B cell (primary cell): ENCODE measurements around the gene ADAMTS12. TPM values are rescaled to one million over a fixed set of nuclear protein-coding genes. Genes with fewer than 3 reads are reported as not detected.

Experiments
- ATAC-seq: fragments of 200-7000 bp; cut with Tn5 transposase; one replicate; pipeline ENCODE4 v1.10.0; 2021; ENCODE audit warnings: low read depth, mild to moderate bottlenecking, moderate number of reproducible peaks, moderate library complexity
- CTCF ChIA-PET: fragments of 350-600 bp; sonication (Branson Sonifier 250); formaldehyde crosslinking; loops from one replicate; lab custom pipeline; 2021; ENCODE audit warnings: antibody characterized with exemption, inconsistent platforms; lab: Charles Lee
- POLR2A ChIA-PET: fragments of 350-600 bp; sonication (Branson Sonifier 250); formaldehyde crosslinking; loops from one replicate; lab custom pipeline; 2021; ENCODE audit warnings: antibody characterized with exemption; lab: Charles Lee
- DNase-seq: peaks from one replicate; pipeline ENCODE4 v3.0.0; 2013
- H2AFZ ChIP-seq: 2 replicates; pipeline ENCODE4 v1.6.1; 2012; ENCODE audit warnings: mild to moderate bottlenecking, low read depth, low read length; ENCODE audit not compliant: insufficient read depth, poor library complexity, severe bottlenecking
- H3K27ac ChIP-seq, 2 donors: 1 replicate in 1 of 2; 2 replicates in 1 of 2; pipeline ENCODE4 v1.5.1; 2012 to 2013; ENCODE audit warnings: low read length in 2 of 2, mild to moderate bottlenecking in 2 of 2, moderate library complexity in 1 of 2
- H3K27me3 ChIP-seq, 4 experiments: fragments of 200-600 bp in 1 of 4; sonication (generic) in 1 of 4; replicated peaks in 1 of 4; 1 replicate in 2 of 4; 2 replicates in 2 of 4; pipeline versions ENCODE4 v1.6.1 to v1.7.0; 2013 to 2016; ENCODE audit warnings: low read length in 3 of 4, mild to moderate bottlenecking in 2 of 4, mixed read lengths in 1 of 4, moderate library complexity in 1 of 4; ENCODE audit not compliant: insufficient read depth in 4 of 4, control insufficient read depth in 3 of 4; ENCODE audit errors: control extremely low read depth in 1 of 4
- H3K36me3 ChIP-seq, 2 experiments: replicated peaks in 1 of 2; 1 replicate in 1 of 2; 2 replicates in 1 of 2; pipeline versions ENCODE4 v1.6.1 to v1.7.1; 2013; ENCODE audit warnings: low read length in 1 of 2; ENCODE audit not compliant: insufficient read depth in 2 of 2, control insufficient read depth in 1 of 2; ENCODE audit errors: control extremely low read depth in 1 of 2, extremely low read depth in 1 of 2
- H3K4me1 ChIP-seq, 2 donors: fragments of 200-600 bp in 1 of 2; sonication (generic) in 1 of 2; 1 replicate in 1 of 2; 2 replicates in 1 of 2; pipeline versions ENCODE4 v1.5.1 to v1.6.1; 2013 to 2017; ENCODE audit warnings: low read length in 2 of 2; ENCODE audit not compliant: control insufficient read depth in 2 of 2, insufficient read depth in 2 of 2
- H3K4me2 ChIP-seq: replicated peaks from 2 replicates; pipeline ENCODE3; 2012; ENCODE audit warnings: mild to moderate bottlenecking, low read depth, low read length; ENCODE audit not compliant: poor library complexity, severe bottlenecking
- H3K4me3 ChIP-seq, 5 experiments: fragments of 200-600 bp in 1 of 5; sonication (generic) in 1 of 5; 1 replicate in 3 of 5; 2 replicates in 2 of 5; pipeline versions ENCODE4 v1.5.1 to v1.7.0; 2011 to 2016; ENCODE audit warnings: low read length in 4 of 5, mild to moderate bottlenecking in 4 of 5, low read depth in 2 of 5, control low read depth in 1 of 5, moderate library complexity in 1 of 5; ENCODE audit not compliant: insufficient read depth in 1 of 5; ENCODE audit errors: control extremely low read depth in 1 of 5, extremely low read depth in 1 of 5
- H3K79me2 ChIP-seq: fragments of 200-600 bp; sonication (generic); one replicate; pipeline ENCODE4 v1.6.0; 2016; ENCODE audit warnings: low read length; ENCODE audit not compliant: control insufficient read depth, insufficient read depth
- H3K9ac ChIP-seq: fragments of 200-600 bp; sonication (generic); 2 replicates; pipeline ENCODE4 v1.6.1; 2017; ENCODE audit warnings: mild to moderate bottlenecking, low read length, moderate library complexity
- H3K9me3 ChIP-seq, 3 donors: one replicate each; pipeline versions ENCODE4 v1.6.1 to v1.7.1; 2013; ENCODE audit warnings: low read length in 2 of 3; ENCODE audit not compliant: control insufficient read depth in 2 of 3, insufficient read depth in 1 of 3; ENCODE audit errors: control extremely low read depth in 1 of 3
- H4K20me1 ChIP-seq: 2 replicates; pipeline ENCODE4 v1.6.0; 2012; ENCODE audit warnings: mild to moderate bottlenecking, low read length; ENCODE audit not compliant: insufficient read depth, control insufficient read depth, poor library complexity, severe bottlenecking
- H3K27ac Mint-ChIP-seq: one replicate; pipeline ENCODE4 v1.8.0; 2021; ENCODE audit warnings: mixed read lengths
- H3K27me3 Mint-ChIP-seq: one replicate; pipeline ENCODE4 v1.8.0; 2021; ENCODE audit warnings: mixed read lengths
- H3K4me1 Mint-ChIP-seq: one replicate; pipeline ENCODE4 v1.8.0; 2021; ENCODE audit warnings: mixed read lengths
- H3K4me3 Mint-ChIP-seq: one replicate; pipeline ENCODE4 v1.8.0; 2021; ENCODE audit warnings: mixed read lengths
- H3K9me3 Mint-ChIP-seq: one replicate; pipeline ENCODE4 v1.8.0; 2022; ENCODE audit warnings: mixed read lengths; ENCODE audit not compliant: insufficient read depth
- EZH2 ChIP-seq: IDR thresholded peaks from 2 replicates; pipeline ENCODE4 v1.6.1; 2012; ENCODE audit warnings: borderline replicate concordance, low read depth, mild to moderate bottlenecking, moderate library complexity, low read length; ENCODE audit not compliant: insufficient read depth, poor library complexity, severe bottlenecking
- WGBS: methylation state at CpG from one replicate; pipeline ENCODE4 v1.1.5; 2013; ENCODE audit warnings: missing lambda C conversion rate; ENCODE audit not compliant: insufficient coverage; 5-methylcytosine and 5-hydroxymethylcytosine counted together
- intact Hi-C: fragments of 100-400 bp; cut with micrococcal nuclease; formaldehyde crosslinking; loops from one replicate; pipeline ENCODE4 v1.10.0; 2022
- polyA plus RNA-seq: library from polyadenylated mRNA; depleted of rRNA; stranded (reverse); fragments of >200 nt; gene quantifications from 2 replicates; pipeline ENCODE4 v1.2.3, GENCODE V29; 2012
- total RNA-seq, 2 donors: library from RNA; stranded (reverse); fragments of 120-200 nt in 1 of 2; gene quantifications; 1 replicate in 1 of 2; 2 replicates in 1 of 2; pipeline versions ENCODE4 v1.2.3 to v1.2.4, GENCODE V29; 2013 to 2022
- TF ChIP-seq, protein P1 (sequence below): fragments of 200-600 bp; IDR thresholded peaks from one replicate; pipeline ENCODE4 v1.8.0; 2022; ENCODE audit warnings: antibody characterized with exemption, mild to moderate bottlenecking

Gene ADAMTS12
- total and polyA plus RNA-seq, 2 donors (not counting 1 experiment from before 2014, with no cell fraction given): not detected

DNA sequence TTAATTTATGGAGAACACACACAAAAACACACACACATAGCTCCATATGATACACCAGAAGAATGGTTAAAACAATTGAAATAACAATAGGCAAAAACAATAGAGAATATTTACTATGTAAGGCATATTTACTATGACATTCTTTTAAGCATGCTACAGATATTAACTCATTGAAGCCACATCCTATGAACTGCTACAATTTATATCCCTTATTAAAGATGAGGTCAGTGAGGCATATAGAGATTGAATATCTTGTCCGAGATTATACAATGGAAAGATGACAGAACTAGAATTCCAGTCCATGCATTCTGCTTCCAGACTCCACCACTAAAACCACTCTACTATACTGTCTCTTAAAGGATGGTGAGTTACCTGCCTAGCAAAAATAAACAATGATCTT lies 60.7 kb downstream of the ADAMTS12 start:
- Histone ChIP-seq H3K36me3 (no peaks in the 10 kb centered on the region), H3K9ac (no peak overlapping the region), H3K27me3 (peaks cover 0 to 4% (median 0%) of the 10 kb centered on the region in 4 experiments), H2AFZ (no peak overlapping the region), H4K20me1 (no peaks in the 10 kb centered on the region), H3K79me2 (no peaks in the 10 kb centered on the region), H3K4me1 (no peaks in the 10 kb centered on the region), H3K4me2 (no peak overlapping the region), H3K27ac (no peak overlapping the region), H3K4me3 (no peak overlapping the region), H3K9me3 (no peaks in the 10 kb centered on the region)
- Mint-ChIP-seq H3K4me3 (no peak overlapping the region), H3K27me3 (peaks cover 14% of the 10 kb centered on the region), H3K9me3 (no peaks in the 10 kb centered on the region), H3K27ac (no peak overlapping the region), H3K4me1 (no peaks in the 10 kb centered on the region)
- DNase-seq (no peak), ATAC-seq (no peak)
- intact Hi-C loops: no loop called here
- no CpG with 5 or more reads among the region's 1 CpG for WGBS
- POLR2A ChIA-PET: no interaction called here
- TF ChIP-seq, protein P1, sequence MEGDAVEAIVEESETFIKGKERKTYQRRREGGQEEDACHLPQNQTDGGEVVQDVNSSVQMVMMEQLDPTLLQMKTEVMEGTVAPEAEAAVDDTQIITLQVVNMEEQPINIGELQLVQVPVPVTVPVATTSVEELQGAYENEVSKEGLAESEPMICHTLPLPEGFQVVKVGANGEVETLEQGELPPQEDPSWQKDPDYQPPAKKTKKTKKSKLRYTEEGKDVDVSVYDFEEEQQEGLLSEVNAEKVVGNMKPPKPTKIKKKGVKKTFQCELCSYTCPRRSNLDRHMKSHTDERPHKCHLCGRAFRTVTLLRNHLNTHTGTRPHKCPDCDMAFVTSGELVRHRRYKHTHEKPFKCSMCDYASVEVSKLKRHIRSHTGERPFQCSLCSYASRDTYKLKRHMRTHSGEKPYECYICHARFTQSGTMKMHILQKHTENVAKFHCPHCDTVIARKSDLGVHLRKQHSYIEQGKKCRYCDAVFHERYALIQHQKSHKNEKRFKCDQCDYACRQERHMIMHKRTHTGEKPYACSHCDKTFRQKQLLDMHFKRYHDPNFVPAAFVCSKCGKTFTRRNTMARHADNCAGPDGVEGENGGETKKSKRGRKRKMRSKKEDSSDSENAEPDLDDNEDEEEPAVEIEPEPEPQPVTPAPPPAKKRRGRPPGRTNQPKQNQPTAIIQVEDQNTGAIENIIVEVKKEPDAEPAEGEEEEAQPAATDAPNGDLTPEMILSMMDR: no peak
- no peak for TF ChIP-seq EZH2
- CTCF ChIA-PET: no interaction called here

DNA sequence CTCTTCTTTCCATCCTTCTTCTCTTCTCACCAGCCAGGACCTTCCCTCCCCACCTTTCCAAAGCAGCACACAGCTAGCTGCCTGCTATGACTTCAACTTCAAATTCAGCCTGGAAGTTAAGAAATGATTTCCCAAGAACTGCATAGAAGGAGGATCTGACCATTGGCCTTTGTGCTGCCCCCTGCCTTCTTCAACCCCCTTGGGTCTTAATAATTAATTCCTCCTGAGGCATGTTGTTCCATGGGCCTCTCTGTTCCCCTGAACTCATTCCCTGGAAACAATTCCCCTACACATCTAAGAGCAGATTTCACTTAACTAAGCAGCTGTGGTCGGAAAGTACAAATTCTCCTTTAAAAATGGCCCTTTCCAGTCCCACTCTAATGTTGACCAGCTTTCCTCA lies 62.4 kb downstream of the ADAMTS12 start:
- H3K9ac ChIP-seq: no peak overlapping the region
- H3K4me3 ChIP-seq: no peak overlapping the region
- no peak for DNase-seq
- Mint-ChIP-seq H3K4me1 (peaks cover under 1% of the 10 kb centered on the region), H3K27ac (no peak overlapping the region), H3K27me3 (peaks cover 17% of the 10 kb centered on the region), H3K4me3 (no peak overlapping the region), H3K9me3 (no peaks in the 10 kb centered on the region)
- H3K79me2 ChIP-seq: no peaks in the 10 kb centered on the region
- no peak overlapping the region for H3K4me2 ChIP-seq
- peaks cover 0 to 3% (median 0%) of the 10 kb centered on the region in 4 experiments for H3K27me3 ChIP-seq
- intact Hi-C loops: no loop called here
- H3K4me1 ChIP-seq: no peaks in the 10 kb centered on the region
- TF ChIP-seq EZH2: no peak
- TF ChIP-seq, protein P1: no peak
- no peak overlapping the region for H2AFZ ChIP-seq
- no peaks in the 10 kb centered on the region for H4K20me1 ChIP-seq
- ATAC-seq: no peak
- no peak overlapping the region for H3K27ac ChIP-seq
- ChIA-PET POLR2A (no interaction called here), CTCF (no interaction called here)
- WGBS: 75% methylated on average over 1 of the region's 1 CpG
- H3K36me3 ChIP-seq: no peaks in the 10 kb centered on the region
- no peaks in the 10 kb centered on the region for H3K9me3 ChIP-seq
